HG03103 (cell line): ENCODE data around the gene PPIE.
"Not testable (repeated sequence)": the region's sequence is repeated elsewhere in the genome, so short reads cannot be mapped to it uniquely, and the experiment has no call there.

ENCODE experiments used
- ATAC-seq: cut with Tn5 transposase; IDR thresholded peaks from one replicate; pipeline ENCODE4 v1.9.1; 2021; ENCODE audit warnings: low read depth; ENCODE audit not compliant: unreplicated experiment

Gene PPIE

GRCh38 chr1:39776886-39777285 is 38.2 kb downstream of the PPIE start:
- ATAC-seq = no peak

DNA sequence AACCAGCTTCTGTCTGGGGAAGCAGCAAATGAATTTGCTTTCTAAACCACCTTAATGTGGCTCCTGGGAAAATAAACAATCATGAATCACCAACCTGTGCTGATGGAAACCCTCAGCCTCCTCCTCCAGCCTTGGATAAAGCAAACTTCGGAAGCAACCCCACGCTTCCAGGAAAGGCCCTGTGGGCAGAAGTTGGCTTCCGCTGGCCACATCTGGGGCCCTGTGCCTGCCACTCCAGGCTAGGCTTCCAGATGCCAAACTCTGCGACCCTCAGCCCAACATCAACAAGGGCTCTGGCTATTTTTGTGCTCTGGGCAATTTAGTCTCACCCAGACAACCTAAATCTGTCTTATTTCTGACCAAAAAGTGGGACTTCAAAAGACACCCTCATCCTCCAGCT is 38.6 kb downstream of the PPIE start:
- ATAC-seq = no peak

DNA sequence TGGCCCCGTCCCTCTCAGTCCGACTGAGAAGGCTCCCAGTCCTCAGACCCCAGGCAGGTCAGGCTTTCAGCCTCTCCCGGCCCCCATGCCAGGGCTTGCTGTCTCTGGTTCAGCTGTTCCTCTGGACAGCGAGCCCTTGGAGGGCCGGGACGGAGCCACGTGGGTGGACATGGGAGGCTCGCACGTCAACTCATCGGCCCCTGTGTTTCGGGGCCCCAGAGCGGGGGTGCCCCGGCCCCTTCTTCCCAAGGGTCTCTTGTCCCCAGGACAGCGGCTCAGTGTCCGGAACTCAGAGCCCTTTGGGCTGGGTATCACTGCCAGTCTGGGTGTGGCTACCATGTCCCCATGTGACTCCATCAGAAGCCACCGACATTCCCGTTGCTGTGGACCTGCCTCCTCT is 39.2 kb downstream of the PPIE start:
- ATAC-seq = not testable (repeated sequence)

GRCh38 chr1:39778463-39779099 is 39.9 kb downstream of the PPIE start:
- not testable (repeated sequence) for ATAC-seq

GRCh38 chr1:39779137-39779536 is 40.5 kb downstream of the PPIE start:
- no peak for ATAC-seq

- ATAC-seq = no peak
Measured at GRCh38 chr1:39779821-39780220, 41.1 kb downstream of the PPIE start.

DNA sequence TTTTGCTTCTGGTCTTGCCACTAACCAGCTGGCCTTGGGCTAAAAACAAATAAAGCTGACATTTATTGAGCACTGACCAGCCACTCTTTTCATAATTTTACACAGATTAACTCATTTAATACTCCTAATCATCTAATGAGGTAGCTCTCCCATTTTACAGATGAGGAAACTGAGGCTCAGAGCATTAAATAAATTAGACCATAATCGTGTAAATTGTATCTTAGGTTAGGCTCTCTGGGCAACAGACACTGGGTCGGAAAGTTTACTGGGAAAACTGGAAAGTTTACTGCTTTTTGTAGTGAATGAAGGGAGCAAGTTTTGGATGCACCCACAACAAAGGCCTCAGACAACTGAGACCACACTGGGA is 42.6 kb downstream of the PPIE start:
- ATAC-seq = no peak

DNA sequence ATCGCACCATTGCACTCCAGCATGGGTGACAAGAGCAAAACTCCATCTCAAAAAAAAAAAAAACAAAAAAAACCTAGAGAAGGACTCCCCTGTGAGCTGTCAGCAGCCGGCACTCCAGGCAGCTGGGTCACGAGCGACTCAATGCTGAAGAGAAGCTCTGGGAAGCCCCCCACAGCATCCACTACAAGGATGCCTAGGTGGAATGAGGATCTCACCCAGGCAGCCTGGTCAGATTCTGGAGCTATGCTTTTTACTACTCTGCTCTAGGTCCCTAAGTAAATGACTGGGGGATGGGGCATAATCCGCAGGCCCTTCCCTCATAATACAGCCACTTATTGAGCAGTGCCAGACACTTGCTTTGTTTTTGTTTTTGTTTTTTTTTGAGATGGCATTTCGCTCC is 43.4 kb downstream of the PPIE start:
- no peak for ATAC-seq

DNA sequence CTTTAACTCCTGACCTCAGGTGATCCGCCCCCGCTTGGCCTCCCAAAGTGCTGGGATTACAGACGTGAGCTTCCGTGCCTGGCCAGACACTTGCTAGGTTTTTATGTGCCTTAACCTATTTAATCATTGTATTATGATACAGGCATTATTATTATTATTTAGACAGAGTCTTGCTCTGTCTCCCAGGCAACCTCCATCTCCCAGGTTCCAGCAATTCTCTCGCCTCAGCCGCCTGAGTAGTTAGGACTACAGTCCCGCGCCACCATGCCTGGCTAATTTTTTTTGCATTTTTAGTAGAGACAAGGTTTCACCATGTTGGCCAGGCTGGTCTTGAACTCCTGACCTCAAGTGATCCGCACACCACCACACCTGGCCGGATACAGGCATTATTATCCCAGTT is 44.0 kb downstream of the PPIE start:
- not testable (repeated sequence) for ATAC-seq

- not testable (repeated sequence) for ATAC-seq
Measured at GRCh38 chr1:39786303-39787107, 47.8 kb downstream of the PPIE start.

- ATAC-seq = not testable (repeated sequence)
Measured at GRCh38 chr1:39787108-39787375, 48.4 kb downstream of the PPIE start.

GRCh38 chr1:39787468-39787867 is 48.8 kb downstream of the PPIE start:
- no peak for ATAC-seq

DNA sequence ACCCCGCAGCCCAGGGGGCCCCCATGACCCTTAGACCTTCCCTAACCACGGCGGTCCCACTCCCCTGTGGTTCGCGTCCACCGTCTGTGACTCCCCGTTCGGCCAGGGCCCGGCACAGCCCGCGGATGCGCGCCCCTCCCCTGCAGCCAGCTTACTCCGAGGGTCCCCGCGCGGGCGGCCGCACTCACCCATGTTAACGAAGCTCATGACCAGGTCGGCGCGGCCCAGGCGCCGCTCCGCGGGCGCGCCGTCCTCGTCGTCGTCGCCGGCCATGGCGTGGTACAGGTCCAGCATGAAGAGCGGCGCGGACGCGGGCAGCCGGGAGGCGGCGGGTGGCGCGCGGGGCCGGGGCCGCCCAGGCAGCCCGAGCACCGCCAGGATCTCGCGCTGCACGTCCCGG is 49.3 kb downstream of the PPIE start:
- not testable (repeated sequence) for ATAC-seq

- ATAC-seq = no peak
Measured at GRCh38 chr1:39788426-39788757, 49.7 kb downstream of the PPIE start.

DNA sequence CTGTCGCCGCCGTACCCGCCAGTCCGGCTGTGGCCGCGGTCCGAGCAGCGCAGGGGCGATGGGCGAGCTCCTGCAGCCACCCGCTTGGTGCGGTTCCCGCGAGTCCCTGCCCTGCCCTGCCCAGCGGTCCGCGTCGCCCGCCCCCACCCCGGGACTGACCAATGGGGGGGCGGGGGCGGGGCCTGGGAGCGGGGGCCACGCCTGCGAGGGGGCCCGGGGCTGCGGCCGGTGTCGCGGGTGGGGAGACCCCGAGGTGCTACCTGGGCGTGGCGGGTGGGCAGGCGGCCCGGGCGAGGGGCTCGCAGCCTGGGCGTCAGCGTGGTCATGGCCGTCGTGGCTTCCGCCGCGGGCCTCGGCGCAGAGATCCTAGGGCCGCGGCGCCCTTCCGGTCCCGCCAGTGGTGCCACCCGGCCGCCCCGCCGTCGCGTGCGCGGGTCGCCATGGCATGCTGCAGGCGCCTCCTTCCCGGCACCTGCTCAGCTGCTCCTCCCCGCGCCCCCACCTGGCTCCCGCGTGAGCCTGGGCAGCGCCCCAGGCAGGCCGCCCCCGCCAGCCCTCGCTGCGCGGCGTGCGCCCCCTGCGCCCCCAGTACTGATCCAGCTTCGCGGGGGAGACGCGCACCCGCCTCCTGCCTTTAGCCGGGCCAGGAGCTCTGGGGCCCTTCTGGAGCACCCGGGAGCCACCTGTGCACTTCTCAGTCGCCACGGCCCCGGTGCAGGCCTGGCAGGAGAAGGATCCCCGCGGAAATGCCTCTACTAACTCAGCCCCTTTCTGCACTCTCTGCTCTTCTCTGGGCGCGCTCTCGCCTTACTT is 50.3 kb downstream of the PPIE start, which contains the start of gene BMP8B:
Gene BMP8B (minus strand): TSS at position 108 of the 813 bp plus-strand sequence. CDS start 380 bp downstream, outside the sequence.
- ATAC-seq = no peak

DNA sequence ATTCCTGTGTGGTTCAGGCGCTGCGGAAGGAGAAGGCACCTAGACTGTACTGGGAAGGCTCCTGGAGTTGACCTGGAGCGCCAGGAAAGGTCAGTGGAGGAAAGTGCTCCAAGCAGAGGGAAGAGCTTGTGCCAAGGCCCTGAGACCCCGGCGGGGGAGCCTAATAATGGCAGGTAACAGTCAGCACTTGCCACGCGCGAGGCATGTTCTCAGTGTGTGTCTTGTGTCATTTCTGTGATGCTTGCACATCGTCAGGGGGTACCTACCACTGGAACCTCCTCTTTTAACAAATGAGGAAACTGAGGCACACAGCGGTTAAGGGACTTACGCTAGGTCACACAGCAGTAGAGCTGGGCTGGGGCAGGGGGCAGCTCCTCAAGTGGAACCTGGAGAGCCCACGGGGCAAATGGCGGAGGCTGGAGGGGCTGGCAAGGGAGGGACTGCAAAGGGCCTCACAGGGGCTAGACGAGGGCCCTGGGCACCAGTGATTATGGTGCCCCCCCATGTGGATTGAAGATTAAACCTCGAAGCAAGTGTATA is 51.0 kb downstream of the PPIE start:
- no peak for ATAC-seq

GRCh38 chr1:39791838-39792237 is 53.2 kb downstream of the PPIE start:
- no peak for ATAC-seq

DNA sequence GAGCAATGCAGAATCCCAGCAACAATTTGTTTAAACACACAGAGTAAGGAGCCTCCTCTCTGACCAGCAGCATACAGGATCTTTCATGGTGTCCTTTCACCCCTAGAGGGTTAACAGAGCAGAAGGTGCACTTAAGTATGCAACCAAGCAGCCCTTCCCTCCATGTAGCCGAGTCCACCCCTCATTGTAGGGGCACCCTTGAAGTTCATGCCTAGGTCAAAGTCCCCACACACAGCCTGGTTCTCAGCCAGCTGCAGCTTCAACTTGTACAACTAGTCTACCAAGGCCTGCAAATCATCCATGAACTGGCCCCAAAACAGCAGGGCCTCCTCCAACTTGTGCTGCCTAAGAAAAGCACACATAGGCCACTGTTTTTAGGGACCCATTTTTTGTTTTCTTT is 57.0 kb downstream of the PPIE start:
- no peak for ATAC-seq

DNA sequence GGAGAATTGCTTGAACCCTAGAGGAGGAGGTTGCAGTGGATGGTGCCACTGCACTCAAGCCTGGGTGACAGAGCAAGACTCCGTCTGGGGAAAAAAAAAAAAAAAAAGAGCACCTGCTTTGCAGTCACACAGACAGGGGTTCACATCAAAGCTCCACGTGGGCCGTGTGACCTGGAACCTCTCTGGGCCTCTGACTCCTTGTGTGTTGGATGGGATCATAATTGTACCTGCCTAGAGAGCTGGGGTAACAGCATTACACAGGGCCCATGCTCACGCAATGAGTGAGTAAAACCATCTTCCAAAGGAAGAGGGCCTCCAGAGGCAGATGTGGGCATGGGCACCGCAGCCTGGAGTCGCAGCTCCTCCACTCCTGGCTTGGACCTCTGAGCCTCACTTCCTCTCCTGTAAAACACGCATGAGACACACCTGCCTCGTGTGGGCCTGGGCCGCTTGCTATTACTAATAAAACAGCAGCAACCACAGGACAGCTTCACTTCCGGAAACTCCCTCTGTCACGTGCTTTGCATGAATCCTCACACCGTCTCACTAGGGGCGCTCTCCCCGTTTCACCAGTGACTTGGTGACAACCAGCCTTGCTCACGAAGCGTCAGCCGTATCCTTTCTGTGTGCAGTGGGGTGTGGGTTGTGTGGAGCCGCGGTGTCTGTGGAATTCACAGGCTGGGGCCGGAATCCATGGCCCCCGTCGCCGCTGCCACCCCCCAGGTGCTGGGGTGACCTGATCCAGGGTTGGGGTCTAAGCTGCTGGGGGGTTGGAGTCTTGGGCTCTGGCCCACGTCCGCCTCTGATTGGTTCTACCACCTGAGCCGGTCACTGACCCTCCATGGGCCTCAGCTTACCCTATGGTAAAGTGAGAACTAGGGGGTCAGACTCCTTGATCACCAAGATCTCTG is 60.4 kb downstream of the PPIE start:
- peak; percentile 86 for ATAC-seq

DNA sequence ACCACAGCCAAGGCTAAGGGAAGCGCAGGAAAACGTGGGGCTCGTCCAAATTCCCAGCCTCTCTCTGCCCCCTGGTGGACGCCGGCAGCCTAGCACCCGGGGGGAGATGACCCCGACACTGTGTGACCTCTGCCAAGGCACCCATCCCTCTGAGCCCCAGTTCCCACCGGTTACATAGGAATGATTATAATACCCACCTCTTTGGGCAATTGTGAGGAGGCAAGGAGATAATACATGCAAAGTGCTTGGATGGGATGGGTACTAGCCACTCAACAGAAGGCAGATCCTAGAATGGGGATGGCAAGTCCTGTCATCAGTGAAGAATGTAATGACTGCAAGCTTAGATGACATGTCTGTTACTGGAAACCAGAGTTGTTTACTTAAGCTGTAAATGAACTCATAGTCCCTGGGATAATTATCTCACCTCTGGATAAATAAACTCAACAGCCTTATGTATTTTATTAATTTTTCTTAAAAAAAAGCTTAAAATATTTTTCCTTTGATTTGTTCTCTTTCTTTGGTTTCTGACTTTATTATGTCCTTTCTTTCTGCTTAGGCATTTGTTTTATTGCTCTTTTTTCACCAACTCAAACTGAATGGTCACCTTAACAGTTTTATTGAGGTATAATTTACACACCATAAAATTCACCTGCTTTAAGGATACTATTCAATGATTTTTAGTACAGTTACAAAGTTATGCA is 61.2 kb downstream of the PPIE start:
- ATAC-seq = peak; percentile 48
